RKO (cell line): Measurements from ENCODE around the gene MED12.

Source experiments
- DNase-seq: peaks from one replicate; pipeline ENCODE4 v3.0.0-alpha.2; 2016; ENCODE audit warnings: low spot score

Gene MED12

GRCh38 chrX:71107245-71107644 is 11.2 kb upstream of the MED12 start:
- no peak for DNase-seq

GRCh38 chrX:71107762-71108360 is 10.5 kb upstream of the MED12 start:
- no peak for DNase-seq

GRCh38 chrX:71109051-71109450 is 9.3 kb upstream of the MED12 start:
- DNase-seq, result no peak

DNA sequence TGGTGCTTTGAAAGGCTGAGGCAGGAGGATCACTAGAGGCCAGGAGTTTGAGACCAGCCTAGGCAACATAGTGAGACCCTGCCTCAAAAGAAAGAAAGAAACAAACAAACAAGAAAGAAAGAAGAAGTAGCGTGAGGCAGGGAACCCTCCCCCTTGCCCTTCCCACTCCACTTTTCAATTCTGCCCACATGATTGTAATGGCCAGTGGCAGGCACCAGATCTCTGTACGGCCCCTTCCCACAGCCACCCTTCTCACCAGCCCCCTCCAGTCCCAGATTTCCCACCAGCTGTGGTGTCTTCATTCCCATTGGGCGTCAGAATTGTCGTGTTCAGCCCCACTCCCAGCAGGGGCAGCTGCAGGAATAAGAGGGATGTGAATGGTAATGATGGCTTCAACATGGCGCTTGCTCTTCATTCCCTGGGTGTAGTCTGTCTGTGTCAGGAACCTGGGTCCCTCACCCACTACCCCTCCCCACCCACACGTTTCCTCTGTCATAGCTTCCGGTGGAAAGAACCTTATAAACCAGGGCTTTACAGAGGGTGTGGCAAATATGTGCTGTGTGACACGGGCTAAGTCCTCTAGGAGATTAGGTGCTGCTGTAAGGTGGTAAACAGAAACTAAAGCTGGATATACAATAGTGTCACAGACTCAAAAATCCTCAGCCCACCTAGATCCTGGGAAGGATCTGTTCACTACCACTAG is 7.1 kb upstream of the MED12 start, which contains the start of gene IL2RG:
Gene IL2RG (minus strand): TSS at position 437 of the 703 bp plus-strand sequence. CDS start 38 bp downstream, at position 399.
- no peak for DNase-seq

GRCh38 chrX:71111921-71112431 is 6.4 kb upstream of the MED12 start:
- no peak for DNase-seq

GRCh38 chrX:71117358-71117757 is 1.0 kb upstream of the MED12 start:
- DNase-seq, result no peak

- no peak for DNase-seq
These were observed 664 bp downstream of the MED12 start for GRCh38 chrX:71118985-71119535.

DNA sequence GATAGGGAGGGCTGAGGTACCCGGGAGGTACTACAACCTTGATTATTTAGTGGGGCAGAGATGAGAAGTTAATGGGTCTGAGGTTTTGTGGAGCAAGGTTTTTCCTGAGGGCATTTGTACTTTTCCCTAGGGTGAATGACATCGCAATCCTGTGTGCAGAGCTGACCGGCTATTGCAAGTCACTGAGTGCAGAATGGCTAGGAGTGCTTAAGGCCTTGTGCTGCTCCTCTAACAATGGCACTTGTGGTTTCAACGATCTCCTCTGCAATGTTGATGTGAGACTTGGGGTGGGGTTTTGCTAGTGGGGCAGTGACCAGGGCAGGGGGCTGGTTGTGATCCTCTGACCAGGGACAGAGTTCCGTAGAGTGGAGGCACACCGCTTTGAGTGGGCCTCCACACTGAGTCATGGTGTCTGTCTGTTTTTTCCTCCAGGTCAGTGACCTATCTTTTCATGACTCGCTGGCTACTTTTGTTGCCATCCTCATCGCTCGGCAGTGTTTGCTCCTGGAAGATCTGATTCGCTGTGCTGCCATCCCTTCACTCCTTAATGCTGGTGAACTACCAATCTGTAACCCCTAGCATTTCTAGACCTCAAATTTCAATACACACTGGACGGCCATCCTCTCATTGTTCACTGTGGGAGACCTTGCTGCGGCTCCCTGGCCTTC is 9.9 kb downstream of the MED12 start:
- no peak for DNase-seq

DNA sequence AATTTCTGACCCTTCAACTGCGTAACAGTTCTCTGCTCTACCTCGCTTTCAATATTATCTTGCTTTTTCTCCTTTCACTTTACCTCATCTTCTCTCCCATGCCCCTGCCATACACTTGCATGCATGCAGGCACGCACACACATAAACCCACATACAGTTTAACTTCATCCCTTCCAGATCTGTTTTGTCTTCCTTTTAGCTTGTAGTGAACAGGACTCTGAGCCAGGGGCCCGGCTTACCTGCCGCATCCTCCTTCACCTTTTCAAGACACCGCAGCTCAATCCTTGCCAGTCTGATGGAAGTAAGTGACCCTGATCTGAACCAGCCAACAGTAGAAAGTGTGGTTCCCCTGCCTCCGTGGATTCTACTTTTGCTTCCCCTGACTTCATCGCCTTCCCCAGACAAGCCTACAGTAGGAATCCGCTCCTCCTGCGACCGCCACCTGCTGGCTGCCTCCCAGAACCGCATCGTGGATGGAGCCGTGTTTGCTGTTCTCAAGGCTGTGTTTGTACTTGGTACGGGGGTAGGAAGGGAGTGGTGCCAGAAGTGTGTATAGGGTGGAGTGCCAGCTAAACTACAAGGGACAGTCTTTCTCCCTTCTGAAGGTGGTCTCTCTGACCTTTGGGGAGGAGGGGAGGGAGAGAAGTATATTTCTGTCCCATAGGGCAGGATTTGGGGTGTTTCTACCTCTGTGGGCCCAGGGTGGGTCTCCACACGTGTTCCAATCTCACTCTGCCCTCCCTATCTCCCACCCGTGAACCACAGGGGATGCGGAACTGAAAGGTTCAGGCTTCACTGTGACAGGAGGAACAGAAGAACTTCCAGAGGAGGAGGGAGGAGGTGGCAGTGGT is 10.7 kb downstream of the MED12 start:
- peak; percentile 38 for DNase-seq

GRCh38 chrX:71131510-71131909 is 13.1 kb downstream of the MED12 start:
- no peak for DNase-seq

DNA sequence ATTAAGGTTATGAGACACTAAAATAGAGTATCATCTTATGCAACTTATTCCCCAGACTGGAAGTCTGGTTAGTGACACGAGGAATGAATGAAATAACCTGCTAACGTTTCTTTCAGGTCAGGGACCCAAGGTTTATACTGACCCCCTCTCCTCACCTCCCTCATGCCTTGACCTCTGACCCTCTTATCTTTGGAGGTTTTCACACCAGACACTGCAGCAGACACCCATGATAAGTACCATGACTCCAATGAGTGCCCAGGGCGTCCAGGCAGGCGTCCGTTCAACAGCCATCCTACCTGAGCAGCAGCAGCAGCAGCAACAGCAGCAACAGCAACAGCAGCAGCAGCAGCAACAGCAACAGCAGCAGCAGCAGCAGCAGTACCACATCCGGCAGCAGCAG is 22.0 kb downstream of the MED12 start:
- DNase-seq, result no peak

DNA sequence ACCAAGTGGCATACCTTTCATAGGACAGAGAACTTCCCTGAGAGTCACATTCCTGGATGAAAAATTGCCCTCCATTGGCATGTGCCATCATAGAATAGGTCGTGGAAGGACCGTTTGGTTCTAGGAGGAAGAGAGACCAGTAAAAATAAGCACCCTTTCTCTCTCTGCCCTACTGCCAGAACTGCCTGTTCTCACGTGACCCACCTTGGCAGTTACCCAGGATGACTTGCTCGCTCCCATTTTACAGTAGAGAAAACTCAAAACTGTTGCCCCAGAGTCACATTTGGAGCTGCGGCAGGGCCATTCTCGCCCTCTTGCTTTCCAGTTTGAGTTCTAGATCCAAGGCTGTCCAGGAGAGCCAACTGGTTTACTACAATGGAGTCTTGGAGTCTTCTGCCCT is 25.1 kb downstream of the MED12 start:
- no peak for DNase-seq

- no peak for DNase-seq
These were observed 26.3 kb downstream of the MED12 start, which contains the start of gene NLGN3 for GRCh38 chrX:71144651-71145050. NLGN3 (plus strand) TSS chrX:71144841; CDS start chrX:71147750, 2,909 bp downstream.

- DNase-seq, result no peak
These were observed 29.3 kb downstream of the MED12 start for GRCh38 chrX:71147496-71148277.

GRCh38 chrX:71148278-71148663 is 29.9 kb downstream of the MED12 start:
- DNase-seq, result no peak

DNA sequence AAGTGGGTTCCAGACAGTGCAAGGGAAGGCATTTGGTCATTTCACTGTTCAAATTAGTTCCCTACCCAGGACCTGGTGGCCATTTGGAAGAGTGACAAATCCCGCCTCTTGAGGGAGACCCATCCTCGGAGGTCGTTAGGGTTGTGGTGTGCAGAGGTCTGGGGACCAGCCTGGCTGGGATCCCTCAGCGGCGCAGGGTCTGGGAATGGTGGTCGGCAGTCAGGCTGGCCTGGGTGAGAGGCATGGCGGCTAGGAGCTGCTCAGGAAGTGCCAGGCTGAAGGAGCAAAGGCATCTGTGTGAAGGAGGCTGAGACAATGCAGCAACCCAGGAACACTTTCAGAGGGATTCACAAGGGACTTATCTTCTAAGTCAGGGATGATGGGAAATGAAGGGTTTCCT is 33.0 kb downstream of the MED12 start:
- DNase-seq, result no peak

GRCh38 chrX:71154196-71154595 is 35.8 kb downstream of the MED12 start:
- no peak for DNase-seq

- DNase-seq, result no peak
These were observed 36.2 kb downstream of the MED12 start for GRCh38 chrX:71154641-71155040.

- DNase-seq, result no peak
These were observed 40.2 kb downstream of the MED12 start for GRCh38 chrX:71158603-71159002.

- no peak for DNase-seq
These were observed 40.9 kb downstream of the MED12 start for GRCh38 chrX:71159335-71159734.

DNA sequence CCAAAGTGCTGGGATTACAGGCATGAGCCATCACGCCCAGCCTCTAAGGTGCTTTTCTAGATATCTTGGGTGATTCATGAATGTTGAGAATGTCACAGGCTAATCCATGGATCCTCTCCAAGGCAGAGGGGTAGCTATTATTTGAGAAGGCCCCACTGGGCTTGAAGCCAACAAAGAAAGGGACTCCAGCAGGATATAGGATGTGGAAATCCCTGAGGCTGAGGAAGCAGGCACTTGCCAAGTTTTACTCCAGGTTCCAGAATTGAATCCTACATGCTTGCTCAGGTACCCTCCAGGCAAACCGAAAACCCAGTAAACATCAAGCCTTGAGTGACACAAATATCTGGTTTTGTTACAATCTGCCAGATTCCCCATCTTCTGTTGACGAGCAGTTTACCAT is 42.1 kb downstream of the MED12 start:
- no peak for DNase-seq
